HCEC 1CT (cell line): Measurements from ENCODE around the gene TNFRSF14.

ENCODE experiments used
- DNase-seq: peaks from one replicate; pipeline ENCODE4 v3.0.0-alpha.2; 2017

The TNFRSF14 gene

DNA sequence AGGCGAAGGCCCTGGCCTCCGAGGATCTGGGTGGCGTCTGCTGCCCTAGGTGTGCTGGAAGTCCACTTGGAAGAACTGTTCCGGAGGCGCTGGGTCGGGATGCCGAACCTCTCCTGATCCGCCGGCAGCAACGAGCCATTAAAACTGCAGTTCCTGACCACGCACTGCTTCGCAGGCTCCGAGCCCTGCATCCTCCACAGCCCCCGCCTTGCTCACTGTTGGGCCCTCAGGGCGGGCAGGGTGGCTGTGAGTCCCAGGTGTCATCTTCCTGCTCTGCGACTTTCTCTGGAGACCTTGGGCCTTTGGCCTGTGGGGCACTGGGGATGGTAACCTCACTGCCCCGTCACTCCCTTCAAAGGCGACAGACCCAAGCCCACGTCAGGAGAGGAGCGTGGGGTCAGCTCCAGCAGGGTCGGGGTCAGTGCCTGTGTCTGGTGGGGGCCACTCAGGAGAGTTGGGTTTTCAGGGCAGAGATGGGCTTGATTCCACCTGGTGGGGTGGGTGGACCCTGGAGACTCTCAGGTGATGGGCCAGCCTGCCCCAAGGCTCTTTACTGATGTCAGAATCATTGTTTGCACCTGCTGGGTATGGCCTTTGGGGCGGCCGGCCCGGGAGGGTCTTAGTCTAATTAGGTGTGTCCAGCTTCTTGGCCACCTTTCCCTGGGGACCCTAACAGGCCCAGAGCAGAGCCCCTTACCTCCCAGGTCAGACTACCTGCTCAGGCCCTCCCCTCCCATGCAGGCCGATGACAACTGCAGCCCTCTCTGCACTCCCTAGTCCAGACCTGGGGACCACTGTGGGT is 33.5 kb downstream of the TNFRSF14 start:
- DNase-seq, result no peak

DNA sequence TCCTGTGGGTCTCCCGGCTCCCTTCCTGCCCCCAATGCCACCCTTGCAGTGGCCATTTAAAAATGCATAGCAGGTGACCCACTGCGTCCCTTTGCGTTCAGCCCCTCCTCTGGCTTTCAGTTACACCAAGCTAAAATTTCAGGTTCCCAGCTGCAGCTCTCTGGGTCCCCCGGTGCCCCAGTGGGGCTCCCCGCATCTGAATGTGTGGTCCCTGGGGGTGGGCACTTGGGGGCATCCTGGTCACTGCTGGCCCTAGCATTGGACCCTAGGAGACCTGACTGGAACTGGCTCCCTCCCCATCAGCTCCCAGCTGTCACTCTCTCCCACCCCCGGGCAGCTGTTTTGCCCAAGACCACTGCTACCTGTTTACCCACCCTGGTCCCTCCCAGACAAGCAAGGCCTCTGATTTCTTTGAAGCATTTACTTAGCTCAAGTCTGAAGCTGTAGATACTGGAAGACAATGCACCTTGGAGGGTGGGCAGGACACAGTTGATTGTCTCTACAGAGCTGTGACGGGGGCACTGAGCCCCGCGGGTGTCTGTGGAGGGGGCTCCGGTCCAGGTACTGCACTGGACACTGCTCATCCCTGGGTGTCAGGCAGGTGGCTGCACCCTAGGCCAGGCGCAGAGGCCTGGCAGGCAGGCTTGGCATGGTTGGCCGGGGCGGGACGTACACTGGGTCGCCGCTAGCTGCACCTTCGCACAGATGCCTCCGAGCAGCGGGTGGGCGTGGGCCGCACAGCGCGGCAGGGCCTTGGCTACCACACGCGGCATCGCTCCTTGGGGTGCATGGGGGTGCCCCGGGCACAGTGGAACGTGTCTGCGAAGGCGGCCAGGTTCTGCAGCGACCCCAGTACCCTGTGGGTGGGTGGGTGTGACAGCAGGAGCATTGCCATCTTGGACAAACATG is 34.3 kb downstream of the TNFRSF14 start:
- no peak for DNase-seq

- DNase-seq, result no peak
Measured at GRCh38 chr1:2591233-2591580, 35.0 kb downstream of the TNFRSF14 start.

GRCh38 chr1:2591581-2592261 is 35.5 kb downstream of the TNFRSF14 start:
- DNase-seq, result no peak

- DNase-seq, result no peak
Measured at GRCh38 chr1:2592672-2593071, 36.5 kb downstream of the TNFRSF14 start.

DNA sequence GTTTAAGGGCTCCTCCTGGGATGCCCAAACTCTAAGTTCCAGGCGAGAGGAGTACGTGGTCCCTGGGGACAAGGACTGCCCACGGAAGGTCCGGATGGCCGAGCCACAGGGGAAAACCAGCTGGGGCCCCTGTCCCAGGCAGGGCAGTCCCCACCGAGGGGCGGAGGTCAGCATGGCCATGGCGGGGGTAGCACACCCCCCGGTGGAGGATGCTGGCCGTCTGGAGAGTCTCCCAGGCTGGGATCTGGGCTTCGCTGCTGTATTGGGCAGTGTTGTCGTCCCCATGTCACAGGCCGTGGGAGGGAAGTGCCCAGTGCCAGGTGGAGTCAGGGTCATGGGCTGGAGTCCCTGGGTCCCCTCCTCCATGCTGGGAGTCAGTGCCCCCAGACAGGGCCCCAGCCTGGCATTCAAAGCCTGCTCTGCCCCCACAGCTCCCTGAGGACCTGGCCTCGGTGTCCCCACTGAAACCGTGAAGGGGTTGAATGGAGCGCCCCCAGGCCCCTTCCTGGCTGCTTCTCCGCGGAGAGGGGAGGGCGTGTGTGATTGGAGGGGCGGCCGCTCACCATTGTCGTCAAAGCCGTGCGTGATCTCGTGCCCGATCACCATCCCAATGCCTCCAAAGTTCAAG is 37.2 kb downstream of the TNFRSF14 start:
- DNase-seq, result no peak

GRCh38 chr1:2594001-2594640 is 38.0 kb downstream of the TNFRSF14 start:
- DNase-seq, result no peak

- DNase-seq, result no peak
Measured at GRCh38 chr1:2594641-2595131, 38.5 kb downstream of the TNFRSF14 start.

DNA sequence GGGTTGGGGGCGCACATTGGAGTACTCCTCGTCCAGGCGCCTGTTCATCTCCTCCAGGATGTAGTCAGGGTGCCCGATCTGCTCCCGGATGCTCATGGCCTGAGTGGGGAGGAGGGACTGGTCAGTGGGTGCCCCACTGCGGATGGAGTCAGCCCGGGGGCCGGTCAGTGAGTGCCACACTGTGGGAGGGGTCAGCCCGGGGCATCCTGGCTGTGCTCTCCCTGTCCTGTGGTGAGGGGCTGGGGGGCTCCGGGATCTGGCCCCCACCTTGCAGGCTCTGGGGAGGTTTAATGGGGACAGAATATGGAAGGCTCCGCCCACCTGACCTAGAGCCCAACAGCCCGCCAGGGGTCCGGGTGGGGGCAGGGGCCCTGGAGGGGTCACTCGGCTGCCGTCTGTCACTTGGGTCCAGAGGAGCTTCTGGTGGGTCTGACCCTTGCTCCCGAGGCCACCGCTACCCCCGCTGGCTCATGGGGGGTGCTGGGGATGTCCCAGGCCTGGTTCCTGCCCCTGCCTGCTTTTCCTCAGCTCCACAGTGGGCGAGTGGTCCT is 39.2 kb downstream of the TNFRSF14 start:
- no peak for DNase-seq

- DNase-seq, result no peak
Measured at GRCh38 chr1:2595812-2596529, 39.8 kb downstream of the TNFRSF14 start.

DNA sequence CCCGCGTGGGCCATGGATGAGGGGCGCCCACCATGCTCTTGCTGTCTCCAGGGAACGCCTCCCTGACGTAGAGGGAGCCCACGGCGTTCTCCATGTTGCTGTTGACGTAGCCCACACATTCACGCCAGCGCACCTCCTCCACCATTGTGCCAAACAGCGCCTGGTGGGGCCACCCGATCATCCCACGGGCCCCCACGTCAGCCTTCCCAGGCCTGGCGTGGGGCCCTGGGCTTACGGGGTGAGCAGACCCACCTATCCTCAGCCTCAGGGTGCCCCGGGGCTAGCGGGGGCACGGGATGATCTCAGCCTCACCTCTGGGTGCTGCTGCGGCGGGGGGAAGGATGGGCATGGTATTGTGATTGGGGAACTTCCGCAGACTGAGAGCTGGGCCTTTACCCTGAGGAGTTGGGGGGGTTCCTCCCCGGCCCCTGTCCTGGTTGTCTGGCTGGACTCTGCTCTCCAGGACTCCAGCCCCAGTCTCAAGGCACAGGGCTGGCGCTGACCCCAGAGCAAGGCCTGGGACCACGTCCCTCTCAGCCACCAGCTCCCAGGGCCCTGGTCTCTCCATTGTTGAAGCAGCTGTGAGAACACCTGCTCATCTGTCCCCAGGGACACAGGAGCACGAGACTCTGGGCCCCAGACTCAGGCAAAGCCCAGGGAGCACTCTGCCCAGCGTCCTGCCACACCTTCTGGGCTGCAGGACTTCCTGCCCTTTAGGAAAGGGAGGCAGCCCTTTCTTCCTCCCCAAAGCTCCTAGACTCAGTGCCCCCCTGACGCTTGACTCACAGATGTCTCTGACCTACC is 40.6 kb downstream of the TNFRSF14 start:
- no peak for DNase-seq

- no peak for DNase-seq
Measured at GRCh38 chr1:2597441-2598328, 41.5 kb downstream of the TNFRSF14 start.

GRCh38 chr1:2598329-2598931 is 42.3 kb downstream of the TNFRSF14 start:
- DNase-seq, result no peak

DNA sequence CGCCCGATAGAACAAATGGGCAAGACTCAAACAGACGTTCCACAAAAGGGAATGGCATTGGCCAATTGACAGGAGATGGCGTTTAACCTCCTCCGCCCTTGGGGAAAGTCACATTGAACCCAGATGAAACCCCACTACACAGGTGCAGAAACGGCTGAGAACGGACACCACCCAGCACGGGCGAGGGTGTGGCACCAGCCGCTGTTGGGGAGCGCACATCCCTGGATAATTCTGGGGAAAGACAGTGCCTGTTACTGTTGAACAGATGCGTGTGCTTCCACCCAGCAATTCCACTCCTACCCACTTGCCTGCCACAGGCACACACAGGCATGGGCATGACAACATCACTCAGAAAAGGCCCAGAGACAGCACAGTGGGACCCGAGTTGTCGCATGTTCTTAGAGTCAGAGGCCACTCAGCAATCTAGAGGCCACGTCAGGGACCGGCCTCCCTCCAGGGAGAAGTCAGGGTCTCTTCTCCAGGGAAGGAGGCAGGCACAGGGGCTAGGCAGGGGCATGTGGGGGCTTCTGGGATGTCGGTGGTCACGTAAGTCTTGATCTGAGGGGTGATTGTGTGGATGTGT is 45.6 kb downstream of the TNFRSF14 start:
- no peak for DNase-seq

GRCh38 chr1:2602311-2602835 is 46.2 kb downstream of the TNFRSF14 start:
- no peak for DNase-seq

DNA sequence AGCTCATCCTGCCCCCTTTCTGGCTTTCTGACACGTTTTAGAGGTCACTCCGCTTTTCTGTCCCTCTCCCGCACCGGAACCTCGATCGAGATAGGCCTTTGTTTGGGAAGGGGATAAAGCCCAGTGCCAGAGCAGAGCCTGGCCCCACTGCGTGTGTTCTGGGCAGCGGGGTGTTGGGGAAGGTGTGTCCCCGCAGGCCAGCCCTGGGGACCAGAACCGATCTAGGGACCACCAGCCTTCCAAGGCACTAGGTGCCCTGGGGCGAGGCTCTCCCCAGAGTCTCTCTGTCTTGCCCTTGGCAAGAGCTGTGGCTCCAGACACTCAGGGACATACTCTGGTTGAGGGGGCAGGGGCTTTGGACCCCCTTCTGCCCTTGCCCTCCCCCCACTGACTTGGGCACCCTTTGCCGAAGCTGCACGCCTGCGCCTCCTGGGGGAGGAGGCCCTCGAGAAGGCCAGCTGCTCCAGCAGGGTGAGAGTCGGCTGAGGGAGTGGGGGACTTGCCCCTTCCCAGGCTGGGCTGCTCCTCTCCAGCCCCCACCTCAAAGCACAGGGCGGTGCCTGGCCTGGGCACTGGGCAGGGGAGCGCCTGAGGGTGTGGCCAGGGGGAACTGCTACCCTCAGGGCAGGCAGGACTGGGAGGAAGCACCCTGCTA is 46.8 kb downstream of the TNFRSF14 start:
- no peak for DNase-seq

DNA sequence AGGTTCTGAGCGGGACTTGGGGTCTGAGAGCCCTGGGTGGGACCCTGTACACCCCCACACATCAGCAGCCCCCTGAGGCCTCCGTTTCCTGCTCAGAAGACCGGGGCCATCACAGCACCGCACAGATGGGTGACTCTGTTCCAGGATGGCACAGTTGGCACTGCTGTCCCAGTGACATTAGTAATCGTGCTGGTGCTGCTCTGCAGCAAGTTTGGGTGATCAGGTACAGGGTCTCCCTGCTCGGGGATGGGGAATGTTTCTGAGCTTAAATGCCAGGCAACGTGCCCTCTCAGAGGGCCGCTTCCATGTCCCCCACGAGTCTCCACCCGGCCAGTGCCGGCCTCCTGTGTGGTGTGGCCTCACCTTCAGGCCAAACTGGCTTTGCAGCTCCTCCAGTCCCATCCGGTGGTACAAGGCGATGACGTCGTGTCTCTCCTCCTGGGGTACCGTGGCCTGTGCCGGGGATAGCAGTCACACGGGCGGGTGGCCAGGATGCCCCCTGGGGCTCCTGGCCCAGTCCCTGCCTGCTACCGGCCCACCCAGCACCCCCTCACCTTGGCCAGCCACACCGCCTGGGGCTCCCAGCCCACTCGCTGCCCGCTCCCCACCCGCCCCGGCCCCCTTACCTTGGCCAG is 47.5 kb downstream of the TNFRSF14 start:
- no peak for DNase-seq
